PFSK-1 (cell line): ENCODE measurements around the gene ATG9A.

Experiments used
- FOXP2 ChIP-seq: optimal IDR thresholded peaks from 2 replicates; pipeline ENCODE3; 2011; ENCODE audit warnings: borderline replicate concordance, control low read depth, inconsistent platforms; ENCODE audit not compliant: insufficient read depth; ENCODE audit errors: extremely low read length, extremely low read depth
- POLR2AphosphoS5 ChIP-seq: IDR thresholded peaks from 2 replicates; pipeline ENCODE4 v1.6.1; 2012; ENCODE audit warnings: low read depth, mild to moderate bottlenecking, control low read depth, low read length, moderate library complexity
- SIN3A ChIP-seq: IDR thresholded peaks from 2 replicates; pipeline ENCODE4 v1.6.1; 2012; ENCODE audit warnings: mild to moderate bottlenecking, low read length, moderate library complexity, borderline replicate concordance; ENCODE audit not compliant: insufficient read depth
- TAF1 ChIP-seq: IDR thresholded peaks from 2 replicates; pipeline ENCODE4 v1.6.1; 2012; ENCODE audit warnings: low read length, control low read depth, borderline replicate concordance; ENCODE audit not compliant: insufficient read depth
- TF ChIP-seq, protein P1 (sequence below), 2 experiments: IDR thresholded peaks; 2 replicates each; pipeline versions ENCODE4 v1.6.1 to v1.8.0; 2011 to 2012; ENCODE audit warnings: low read depth in 2 of 2, low read length in 2 of 2, control low read depth in 1 of 2, inconsistent platforms in 1 of 2, mild to moderate bottlenecking in 1 of 2, moderate library complexity in 1 of 2; ENCODE audit not compliant: insufficient read depth in 1 of 2

The ATG9A gene

DNA sequence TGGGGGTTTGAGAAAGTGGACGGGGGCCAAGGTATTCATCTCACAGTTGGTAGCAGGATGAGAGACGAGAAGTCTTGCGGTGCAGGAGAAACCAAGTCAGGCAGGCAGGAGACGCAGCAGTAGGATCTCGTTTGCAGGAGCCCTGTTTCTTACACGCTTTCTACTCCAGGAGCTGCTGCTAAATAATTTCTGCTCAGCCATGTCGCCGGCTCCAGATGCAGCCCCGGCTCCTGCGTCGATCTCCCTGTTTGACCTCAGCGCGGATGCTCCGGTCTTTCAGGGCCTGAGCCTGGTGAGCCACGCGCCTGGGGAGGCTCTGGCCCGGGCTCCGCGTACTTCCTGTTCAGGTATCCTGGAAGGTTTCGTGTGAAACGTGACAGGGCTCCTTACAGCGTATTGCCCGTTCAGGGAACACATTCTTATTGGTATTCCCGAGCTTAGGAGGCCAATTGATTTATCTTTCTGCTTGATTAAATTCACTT lies 664 bp upstream of the ATG9A start:
- TF ChIP-seq POLR2AphosphoS5 (0 out of 2 replicates have a peak, but pooled peaks have one; percentile 4), FOXP2 (no peak)

GRCh38 chr2:219228911-219229304 lies 528 bp downstream of the ATG9A start:
- TF ChIP-seq FOXP2: no peak
- TF ChIP-seq, protein P1, sequence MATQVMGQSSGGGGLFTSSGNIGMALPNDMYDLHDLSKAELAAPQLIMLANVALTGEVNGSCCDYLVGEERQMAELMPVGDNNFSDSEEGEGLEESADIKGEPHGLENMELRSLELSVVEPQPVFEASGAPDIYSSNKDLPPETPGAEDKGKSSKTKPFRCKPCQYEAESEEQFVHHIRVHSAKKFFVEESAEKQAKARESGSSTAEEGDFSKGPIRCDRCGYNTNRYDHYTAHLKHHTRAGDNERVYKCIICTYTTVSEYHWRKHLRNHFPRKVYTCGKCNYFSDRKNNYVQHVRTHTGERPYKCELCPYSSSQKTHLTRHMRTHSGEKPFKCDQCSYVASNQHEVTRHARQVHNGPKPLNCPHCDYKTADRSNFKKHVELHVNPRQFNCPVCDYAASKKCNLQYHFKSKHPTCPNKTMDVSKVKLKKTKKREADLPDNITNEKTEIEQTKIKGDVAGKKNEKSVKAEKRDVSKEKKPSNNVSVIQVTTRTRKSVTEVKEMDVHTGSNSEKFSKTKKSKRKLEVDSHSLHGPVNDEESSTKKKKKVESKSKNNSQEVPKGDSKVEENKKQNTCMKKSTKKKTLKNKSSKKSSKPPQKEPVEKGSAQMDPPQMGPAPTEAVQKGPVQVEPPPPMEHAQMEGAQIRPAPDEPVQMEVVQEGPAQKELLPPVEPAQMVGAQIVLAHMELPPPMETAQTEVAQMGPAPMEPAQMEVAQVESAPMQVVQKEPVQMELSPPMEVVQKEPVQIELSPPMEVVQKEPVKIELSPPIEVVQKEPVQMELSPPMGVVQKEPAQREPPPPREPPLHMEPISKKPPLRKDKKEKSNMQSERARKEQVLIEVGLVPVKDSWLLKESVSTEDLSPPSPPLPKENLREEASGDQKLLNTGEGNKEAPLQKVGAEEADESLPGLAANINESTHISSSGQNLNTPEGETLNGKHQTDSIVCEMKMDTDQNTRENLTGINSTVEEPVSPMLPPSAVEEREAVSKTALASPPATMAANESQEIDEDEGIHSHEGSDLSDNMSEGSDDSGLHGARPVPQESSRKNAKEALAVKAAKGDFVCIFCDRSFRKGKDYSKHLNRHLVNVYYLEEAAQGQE (IDR thresholded peaks at IDR 0.05; ENCODE audit: insufficient read depth in 1 of 2, low read depth in 2 of 2, low read length in 2 of 2): no peak
- no peak for TF ChIP-seq SIN3A
- TF ChIP-seq POLR2AphosphoS5: no peak
- no peak for TF ChIP-seq TAF1

DNA sequence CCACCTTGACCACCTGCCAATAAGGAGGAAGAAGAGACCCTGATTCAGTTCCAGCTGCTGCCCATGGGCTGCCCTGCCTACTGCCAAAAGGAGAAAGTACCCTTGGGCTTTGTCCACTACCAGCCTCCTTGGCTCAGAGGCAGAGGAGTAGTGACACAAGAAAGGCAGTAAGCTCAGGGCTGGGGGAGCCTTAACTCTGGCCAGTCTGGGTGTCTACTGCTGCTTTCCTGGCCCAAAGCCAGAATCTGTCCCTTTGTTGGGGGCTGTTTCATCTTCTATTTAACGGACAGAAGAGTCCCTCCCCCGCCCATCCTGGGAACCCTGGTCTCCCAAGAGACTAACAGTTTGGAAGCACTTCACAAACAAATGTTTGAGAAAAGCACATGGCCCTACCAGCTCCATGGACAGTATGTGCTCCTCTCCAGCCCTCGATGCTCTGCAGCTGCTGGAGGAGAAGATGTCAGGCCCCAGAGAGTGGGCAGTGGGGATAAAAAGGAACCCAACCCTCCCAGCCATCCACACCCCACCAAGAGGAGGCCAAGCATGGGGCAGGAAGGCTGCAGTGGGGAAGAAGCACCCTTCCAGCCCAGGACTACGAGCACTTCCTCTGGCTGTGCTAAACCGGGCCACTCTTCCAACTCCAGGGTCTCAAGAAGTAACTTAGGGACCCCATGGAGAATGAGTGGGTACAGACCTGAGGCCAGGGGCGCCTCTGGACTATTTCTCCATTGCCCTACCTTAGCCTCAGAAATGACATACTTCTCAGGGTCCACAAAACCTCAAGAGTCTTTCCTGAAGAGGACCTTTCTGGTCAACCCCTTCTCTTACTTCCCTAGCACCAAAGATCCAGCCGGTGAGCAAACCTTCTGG lies 1.2 kb downstream of the ATG9A start:
- TF ChIP-seq SIN3A (no peak), TAF1 (no peak)
- TF ChIP-seq, protein P1 (IDR thresholded peaks at IDR 0.05; ENCODE audit: insufficient read depth in 1 of 2, low read depth in 2 of 2, low read length in 2 of 2): no peak

DNA sequence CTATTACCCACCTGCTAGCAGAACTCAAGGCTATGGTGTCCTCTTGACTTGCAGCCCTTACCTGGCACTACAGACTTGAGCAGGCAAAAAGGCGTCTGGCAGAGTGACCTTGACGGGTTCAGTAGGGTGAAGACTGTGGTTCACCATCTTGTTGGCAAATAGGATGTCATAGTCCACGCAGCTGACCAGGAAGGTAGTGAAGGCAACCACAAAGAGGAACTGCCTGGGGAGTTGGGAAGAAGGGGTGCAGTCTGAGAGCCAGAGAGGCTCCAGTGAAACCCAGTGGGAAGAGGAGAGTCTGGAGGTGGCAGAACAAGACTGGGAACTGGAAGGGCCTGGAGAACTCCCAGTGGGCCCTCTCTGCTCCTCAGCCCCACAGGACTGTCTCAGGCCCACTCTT lies 4.1 kb downstream of the ATG9A start:
- TF ChIP-seq, protein P1 (IDR thresholded peaks at IDR 0.05; ENCODE audit: insufficient read depth in 1 of 2, low read depth in 2 of 2, low read length in 2 of 2): no peak
- TF ChIP-seq POLR2AphosphoS5: no peak
- no peak for TF ChIP-seq TAF1
- no peak for TF ChIP-seq FOXP2
- TF ChIP-seq SIN3A: no peak

DNA sequence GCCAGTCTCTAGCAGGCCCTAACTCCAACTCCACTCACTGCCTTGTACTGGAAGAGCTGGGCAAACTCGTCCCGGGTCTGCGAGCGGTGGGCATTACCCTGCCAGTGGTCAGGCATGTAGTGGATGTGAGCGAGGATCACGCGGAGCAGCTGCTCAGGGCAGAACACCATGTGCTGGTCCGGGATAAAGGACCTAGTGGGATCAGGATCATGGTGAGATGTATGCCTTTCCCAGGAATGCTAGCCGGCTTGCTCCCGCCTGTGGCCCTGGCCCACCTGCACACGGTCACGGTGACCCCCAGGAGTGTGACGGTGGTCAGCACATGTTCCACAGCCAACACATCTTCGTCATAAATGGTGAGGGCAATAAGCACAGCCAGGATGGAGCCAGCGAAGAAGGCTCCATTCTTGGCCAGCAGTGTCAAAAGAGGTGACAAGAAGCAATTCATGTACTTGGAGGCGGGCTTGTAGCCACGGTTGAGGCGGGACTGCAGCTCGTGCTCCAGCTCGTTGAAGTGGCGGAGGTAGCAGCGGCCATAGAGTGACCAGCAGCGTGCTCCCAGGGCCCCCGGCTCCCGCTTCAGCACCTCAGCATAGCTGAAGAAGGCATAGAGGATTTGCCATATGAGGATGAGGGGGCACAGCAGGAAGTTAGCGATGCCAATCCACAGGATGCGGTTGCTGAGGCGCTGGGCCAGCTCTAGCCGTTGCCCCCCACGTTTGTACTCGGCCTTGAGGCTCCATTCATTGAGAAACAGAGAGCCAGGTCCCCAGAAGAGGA lies 5.4 kb downstream of the ATG9A start:
- TF ChIP-seq TAF1: no peak
- TF ChIP-seq POLR2AphosphoS5: no peak
- no peak for TF ChIP-seq FOXP2
- TF ChIP-seq, protein P1 (IDR thresholded peaks at IDR 0.05; ENCODE audit: insufficient read depth in 1 of 2, low read depth in 2 of 2, low read length in 2 of 2): no peak
- no peak for TF ChIP-seq SIN3A
